HEK293 (cell line): ENCODE data around the gene DEDD2.

Experiments
- CTCF ChIA-PET: fragments of 350-600 bp; formaldehyde crosslinking; extraction: SDS; loops from one replicate; lab custom pipeline; 2021; ENCODE audit warnings: antibody characterized with exemption; lab: Yijun Ruan, JAX
- POLR2A ChIA-PET: fragments of 300-600 bp; formaldehyde crosslinking; extraction: SDS; loops from one replicate; lab custom pipeline; 2020; ENCODE audit warnings: antibody characterized with exemption, inconsistent platforms; lab: Yijun Ruan, JAX
- H3K27ac ChIP-seq: fragments of 200-500 bp; sonication (Bioruptor generic); 2 replicates; pipeline ENCODE4 v1.5.1; 2014; ENCODE audit warnings: low read depth, low read length, control low read depth, inconsistent platforms; ENCODE audit errors: extremely low read depth
- H3K36me3 ChIP-seq, 2 experiments: fragments of 200-500 bp in 1 of 2; sonication (Bioruptor generic) in 1 of 2; 1 replicate in 1 of 2; 2 replicates in 1 of 2; pipeline ENCODE4 v1.5.1; 2014 to 2017; ENCODE audit warnings: inconsistent platforms in 2 of 2, low read length in 2 of 2; ENCODE audit not compliant: control insufficient read depth in 2 of 2, insufficient read depth in 1 of 2
- H3K4me1 ChIP-seq: fragments of 200-500 bp; sonication (Bioruptor generic); 2 replicates; pipeline ENCODE4 v1.5.1; 2014; ENCODE audit warnings: mild to moderate bottlenecking, low read length, inconsistent platforms; ENCODE audit not compliant: control insufficient read depth, insufficient read depth
- H3K4me3 ChIP-seq: 2 replicates; pipeline ENCODE4 v1.5.1; 2011; ENCODE audit warnings: low read depth, mild to moderate bottlenecking, control low read depth, low read length, moderate library complexity
- H3K9me3 ChIP-seq: fragments of 200-500 bp; sonication (Bioruptor generic); 2 replicates; pipeline ENCODE4 v1.5.1; 2014; ENCODE audit warnings: low read depth, low read length, inconsistent platforms; ENCODE audit not compliant: control insufficient read depth, insufficient read depth
- BCL11B ChIP-seq: fragments of 450-650 bp; formaldehyde crosslinking; IDR thresholded peaks from 2 replicates; pipeline ENCODE4 v1.5.1; 2016; ENCODE audit warnings: low read depth, missing biosample characterization, missing genetic modification characterization
- GFI1B ChIP-seq: fragments of 450-650 bp; formaldehyde crosslinking; IDR thresholded peaks from 2 replicates; pipeline ENCODE4 v1.5.1; 2016; ENCODE audit warnings: missing biosample characterization, missing genetic modification characterization
- MYNN ChIP-seq: fragments of 450-650 bp; formaldehyde crosslinking; IDR thresholded peaks from 2 replicates; pipeline ENCODE4 v1.5.1; 2016; ENCODE audit warnings: missing biosample characterization, missing genetic modification characterization, borderline replicate concordance
- PRDM1 ChIP-seq: fragments of 450-650 bp; formaldehyde crosslinking; IDR thresholded peaks from 2 replicates; pipeline ENCODE4; 2016; ENCODE audit warnings: missing biosample characterization, missing genetic modification characterization
- ZBTB21 ChIP-seq: fragments of 450-650 bp; formaldehyde crosslinking; IDR thresholded peaks from 2 replicates; pipeline ENCODE4 v1.5.1; 2017; ENCODE audit warnings: missing biosample characterization, missing genetic modification characterization
- ZBTB48 ChIP-seq: fragments of 450-650 bp; formaldehyde crosslinking; IDR thresholded peaks from 2 replicates; pipeline ENCODE4 v1.5.1; 2016; ENCODE audit warnings: missing biosample characterization, missing genetic modification characterization
- ZNF112 ChIP-seq: fragments of 450-650 bp; formaldehyde crosslinking; IDR thresholded peaks from 2 replicates; pipeline ENCODE4 v1.5.0; 2017; ENCODE audit warnings: missing biosample characterization, missing genetic modification characterization
- ZNF132 ChIP-seq: fragments of 450-650 bp; formaldehyde crosslinking; IDR thresholded peaks from 2 replicates; pipeline ENCODE4 v1.5.1; 2017; ENCODE audit warnings: missing biosample characterization, missing genetic modification characterization, borderline replicate concordance
- ZNF138 ChIP-seq: fragments of 450-650 bp; formaldehyde crosslinking; IDR thresholded peaks from 2 replicates; pipeline ENCODE4 v1.5.1; 2016; ENCODE audit warnings: missing biosample characterization, missing genetic modification characterization, borderline replicate concordance
- ZNF174 ChIP-seq: fragments of 450-650 bp; formaldehyde crosslinking; IDR thresholded peaks from 2 replicates; pipeline ENCODE4 v1.5.0; 2017; ENCODE audit warnings: missing biosample characterization, mild to moderate bottlenecking, missing genetic modification characterization
- ZNF266 ChIP-seq: fragments of 450-650 bp; formaldehyde crosslinking; IDR thresholded peaks from 2 replicates; pipeline ENCODE4 v1.5.1; 2016; ENCODE audit warnings: missing biosample characterization, missing genetic modification characterization, low read depth
- ZNF274 ChIP-seq, 2 experiments: fragments of 200-500 bp in 1 of 2; fragments of 450-650 bp in 1 of 2; sonication (Bioruptor generic) in 1 of 2; formaldehyde crosslinking in 1 of 2; IDR thresholded peaks; 2 replicates each; pipeline versions ENCODE4 v1.5.1 to v1.6.1; 2014 to 2016; ENCODE audit warnings: borderline replicate concordance in 1 of 2, inconsistent platforms in 1 of 2, low read length in 1 of 2, missing biosample characterization in 1 of 2, missing genetic modification characterization in 1 of 2
- ZNF335 ChIP-seq: fragments of 450-650 bp; formaldehyde crosslinking; conservative IDR thresholded peaks from 2 replicates; pipeline ENCODE4 v1.5.1; 2016; ENCODE audit warnings: missing biosample characterization, missing genetic modification characterization
- ZNF423 ChIP-seq: fragments of 450-650 bp; formaldehyde crosslinking; IDR thresholded peaks from 2 replicates; pipeline ENCODE4 v1.5.1; 2016; ENCODE audit warnings: missing biosample characterization, missing genetic modification characterization
- ZNF530 ChIP-seq: fragments of 450-650 bp; formaldehyde crosslinking; IDR thresholded peaks from 2 replicates; pipeline ENCODE4 v1.5.1; 2016; ENCODE audit warnings: low read depth, missing biosample characterization, missing genetic modification characterization
- ZNF571 ChIP-seq: fragments of 450-650 bp; formaldehyde crosslinking; IDR thresholded peaks from 2 replicates; pipeline ENCODE4 v1.5.0; 2017; ENCODE audit warnings: missing biosample characterization, missing genetic modification characterization
- ZNF600 ChIP-seq: fragments of 450-650 bp; formaldehyde crosslinking; IDR thresholded peaks from 2 replicates; pipeline ENCODE4 v1.5.1; 2016; ENCODE audit warnings: missing biosample characterization, missing genetic modification characterization
- ZNF626 ChIP-seq: fragments of 450-650 bp; sonication (Bioruptor Pico); formaldehyde crosslinking; IDR thresholded peaks from 2 replicates; pipeline ENCODE4 v1.5.1; 2018; ENCODE audit warnings: missing biosample characterization, missing genetic modification characterization, inconsistent platforms
- ZNF629 ChIP-seq: fragments of 450-650 bp; formaldehyde crosslinking; IDR thresholded peaks from 2 replicates; pipeline ENCODE4 v1.5.1; 2017; ENCODE audit warnings: missing biosample characterization, missing genetic modification characterization
- ZNF677 ChIP-seq: fragments of 450-650 bp; IDR thresholded peaks from 2 replicates; pipeline ENCODE4 v1.5.0; 2018; ENCODE audit warnings: missing biosample characterization, mild to moderate bottlenecking, missing genetic modification characterization, moderate library complexity
- ZNF776 ChIP-seq: fragments of 450-650 bp; formaldehyde crosslinking; IDR thresholded peaks from 2 replicates; pipeline ENCODE4 v1.5.0; 2017; ENCODE audit warnings: missing biosample characterization, missing genetic modification characterization, borderline replicate concordance
- ZNF830 ChIP-seq: fragments of 450-650 bp; IDR thresholded peaks from 2 replicates; pipeline ENCODE4 v1.5.0; 2018; ENCODE audit warnings: missing biosample characterization, missing genetic modification characterization, low read depth, mild to moderate bottlenecking, moderate library complexity
- TF ChIP-seq, protein P1 (sequence below): fragments of 450-650 bp; formaldehyde crosslinking; IDR thresholded peaks from 2 replicates; pipeline ENCODE4 v1.5.1; 2017; ENCODE audit warnings: missing biosample characterization, missing genetic modification characterization
- TF ChIP-seq, protein P2 (sequence below): fragments of 450-650 bp; formaldehyde crosslinking; IDR thresholded peaks from 2 replicates; pipeline ENCODE4 v1.5.1; 2016; ENCODE audit warnings: missing biosample characterization, missing genetic modification characterization
- TF ChIP-seq, protein P3 (sequence below): fragments of 450-650 bp; formaldehyde crosslinking; IDR thresholded peaks from 2 replicates; pipeline ENCODE4 v1.5.1; 2016; ENCODE audit warnings: missing biosample characterization, missing genetic modification characterization

Gene DEDD2

DNA sequence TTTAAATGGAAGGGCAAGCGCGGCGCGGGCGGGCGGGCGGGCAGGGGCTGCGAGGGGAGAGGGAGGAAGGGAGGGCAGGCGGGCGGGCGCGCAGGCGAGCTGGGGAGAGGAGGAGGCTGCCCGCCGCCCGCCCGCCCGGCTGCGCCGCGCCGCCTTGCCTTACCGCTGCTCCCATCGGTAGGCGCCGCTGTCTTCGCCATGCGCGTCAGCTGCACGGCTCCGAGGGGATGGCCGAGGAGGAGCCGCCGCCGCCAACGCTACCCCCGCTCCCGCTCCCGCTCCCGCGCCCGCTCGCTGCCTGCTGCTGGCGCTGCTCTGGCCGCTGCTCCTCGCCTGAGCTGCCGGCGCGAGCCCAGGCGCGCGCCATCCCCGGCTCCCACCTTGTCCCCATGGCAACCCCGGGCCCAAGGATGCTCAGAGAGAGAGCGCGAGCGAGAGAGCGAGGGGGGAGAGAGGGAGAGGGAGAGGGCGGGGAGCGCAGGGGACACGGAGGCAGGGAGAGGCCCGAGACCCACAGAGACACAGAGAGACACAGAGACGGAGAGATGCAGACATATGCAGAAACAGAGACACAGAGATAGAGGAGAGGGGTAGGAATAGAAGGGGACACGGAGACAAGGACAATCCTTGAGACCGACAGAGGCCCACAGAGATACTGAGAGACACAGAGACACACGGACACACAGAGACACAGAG, 40.3 kb downstream of the DEDD2 start (continued):
- no peak for TF ChIP-seq ZNF629 (tag by site-specific recombination)
- no peak for TF ChIP-seq ZNF174 (tag by site-specific recombination)
- TF ChIP-seq ZNF132, result no peak
- TF ChIP-seq ZNF530 (tag by site-specific recombination), result no peak
- TF ChIP-seq ZNF423 (tag by site-specific recombination), result no peak
- TF ChIP-seq, protein P1, sequence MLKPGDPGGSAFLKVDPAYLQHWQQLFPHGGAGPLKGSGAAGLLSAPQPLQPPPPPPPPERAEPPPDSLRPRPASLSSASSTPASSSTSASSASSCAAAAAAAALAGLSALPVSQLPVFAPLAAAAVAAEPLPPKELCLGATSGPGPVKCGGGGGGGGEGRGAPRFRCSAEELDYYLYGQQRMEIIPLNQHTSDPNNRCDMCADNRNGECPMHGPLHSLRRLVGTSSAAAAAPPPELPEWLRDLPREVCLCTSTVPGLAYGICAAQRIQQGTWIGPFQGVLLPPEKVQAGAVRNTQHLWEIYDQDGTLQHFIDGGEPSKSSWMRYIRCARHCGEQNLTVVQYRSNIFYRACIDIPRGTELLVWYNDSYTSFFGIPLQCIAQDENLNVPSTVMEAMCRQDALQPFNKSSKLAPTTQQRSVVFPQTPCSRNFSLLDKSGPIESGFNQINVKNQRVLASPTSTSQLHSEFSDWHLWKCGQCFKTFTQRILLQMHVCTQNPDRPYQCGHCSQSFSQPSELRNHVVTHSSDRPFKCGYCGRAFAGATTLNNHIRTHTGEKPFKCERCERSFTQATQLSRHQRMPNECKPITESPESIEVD (tag by site-specific recombination), result no peak
- TF ChIP-seq, protein P2, sequence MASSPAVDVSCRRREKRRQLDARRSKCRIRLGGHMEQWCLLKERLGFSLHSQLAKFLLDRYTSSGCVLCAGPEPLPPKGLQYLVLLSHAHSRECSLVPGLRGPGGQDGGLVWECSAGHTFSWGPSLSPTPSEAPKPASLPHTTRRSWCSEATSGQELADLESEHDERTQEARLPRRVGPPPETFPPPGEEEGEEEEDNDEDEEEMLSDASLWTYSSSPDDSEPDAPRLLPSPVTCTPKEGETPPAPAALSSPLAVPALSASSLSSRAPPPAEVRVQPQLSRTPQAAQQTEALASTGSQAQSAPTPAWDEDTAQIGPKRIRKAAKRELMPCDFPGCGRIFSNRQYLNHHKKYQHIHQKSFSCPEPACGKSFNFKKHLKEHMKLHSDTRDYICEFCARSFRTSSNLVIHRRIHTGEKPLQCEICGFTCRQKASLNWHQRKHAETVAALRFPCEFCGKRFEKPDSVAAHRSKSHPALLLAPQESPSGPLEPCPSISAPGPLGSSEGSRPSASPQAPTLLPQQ (tag by site-specific recombination), result no peak
- peak; percentile 72 for TF ChIP-seq ZNF600 (tag by site-specific recombination)
- TF ChIP-seq ZBTB21 (tag by site-specific recombination), result no peak
- 0 out of 2 replicates have a peak, but pooled peaks have one; percentile 11 for TF ChIP-seq ZNF266 (tag by site-specific recombination)
- TF ChIP-seq ZBTB48 (tag by site-specific recombination), result peak; percentile 55
- no peak for TF ChIP-seq ZNF274 (IDR thresholded peaks at IDR 0.05; ENCODE audit: low read length)
- 0 out of 2 replicates have a peak, but pooled peaks have one; percentile 14 for TF ChIP-seq ZNF274 (tag by site-specific recombination; IDR thresholded peaks at IDR 0.05; ENCODE audit: borderline replicate concordance)
- TF ChIP-seq ZNF626 (tag by site-specific recombination), result no peak
- TF ChIP-seq ZNF830 (tag by site-specific recombination), result no peak
- TF ChIP-seq, all 188 proteins: peak for 41

DNA sequence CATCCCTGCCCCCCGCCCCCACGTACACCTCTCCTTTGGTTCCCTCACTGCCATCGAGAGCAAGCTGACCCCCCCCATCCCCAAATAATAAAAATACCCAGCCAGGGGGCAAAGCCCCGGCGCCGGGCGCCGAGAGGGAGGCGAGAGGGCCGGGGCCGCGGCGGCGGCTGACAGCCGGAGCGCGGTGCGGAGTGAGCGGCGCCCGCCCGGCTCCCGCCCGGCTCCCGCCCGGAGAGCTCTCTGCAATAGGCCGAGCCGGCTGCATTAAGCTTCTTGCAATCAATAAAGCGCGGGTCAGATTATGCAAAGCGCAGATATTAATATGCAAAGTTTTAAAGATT, 40.9 kb downstream of the DEDD2 start:
- ChIA-PET CTCF (interaction anchor here (0.6 to 3.3 kb wide), 16 partner anchors 11 to 285 kb away, joined by 3 to 23 read pairs (median 4); partner anchors contain the start of gene POU2F2), POLR2A (interaction anchor here (0.7 to 1.7 kb wide), 11 partner anchors 11 to 247 kb away, joined by 3 to 9 read pairs (median 4); partner anchors contain the start of gene ZNF574)
- Histone ChIP-seq H3K9me3 (no peaks in the 10 kb centered on the region), H3K4me1 (peaks cover 10% of the 10 kb centered on the region), H3K27ac (no peak overlapping the region), H3K36me3 (no peaks in the 10 kb centered on the region), H3K4me3 (peak overlapping the region; percentile 27)
- TF ChIP-seq MYNN (no peak), ZNF571 (tag by site-specific recombination) (no peak), ZNF112 (no peak), BCL11B (tag by site-specific recombination) (no peak), ZNF677 (tag by site-specific recombination) (no peak), ZBTB48 (tag by site-specific recombination) (no peak), PRDM1 (tag by site-specific recombination) (no peak), ZNF138 (tag by site-specific recombination) (no peak), GFI1B (tag by site-specific recombination) (no peak), ZNF335 (tag by site-specific recombination) (no peak), ZNF776 (tag by site-specific recombination) (no peak)
- TF ChIP-seq, protein P3, sequence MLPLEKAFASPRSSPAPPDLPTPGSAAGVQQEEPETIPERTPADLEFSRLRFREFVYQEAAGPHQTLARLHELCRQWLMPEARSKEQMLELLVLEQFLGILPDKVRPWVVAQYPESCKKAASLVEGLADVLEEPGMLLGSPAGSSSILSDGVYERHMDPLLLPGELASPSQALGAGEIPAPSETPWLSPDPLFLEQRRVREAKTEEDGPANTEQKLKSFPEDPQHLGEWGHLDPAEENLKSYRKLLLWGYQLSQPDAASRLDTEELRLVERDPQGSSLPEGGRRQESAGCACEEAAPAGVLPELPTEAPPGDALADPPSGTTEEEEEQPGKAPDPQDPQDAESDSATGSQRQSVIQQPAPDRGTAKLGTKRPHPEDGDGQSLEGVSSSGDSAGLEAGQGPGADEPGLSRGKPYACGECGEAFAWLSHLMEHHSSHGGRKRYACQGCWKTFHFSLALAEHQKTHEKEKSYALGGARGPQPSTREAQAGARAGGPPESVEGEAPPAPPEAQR (tag by site-specific recombination), result no peak
